K562 (cell line): Measurements from ENCODE around the gene SCNN1B. TPM values are rescaled to one million over a fixed set of nuclear protein-coding genes. Genes with fewer than 3 reads are reported as not detected.

ENCODE experiments used
- ATAC-seq: fragments of 200-7000 bp; cut with Tn5 transposase; 3 replicates; pipeline ENCODE4 v1.9.1; 2020; ENCODE audit warnings: moderate library complexity
- BruUV-seq: library from RNA; stranded (reverse); fragments of 400-500 nt; replicated peaks from 2 replicates; lab custom pipeline; 2021; lab: Mats Ljungman, UMichigan
- CTCF ChIA-PET: fragments of 300-600 bp; formaldehyde crosslinking; extraction: SDS; loops from one replicate; lab custom pipeline; 2021; ENCODE audit warnings: low intra/inter-chr PET ratio; lab: Yijun Ruan, JAX
- POLR2A ChIA-PET: fragments of 300-600, 350-650 bp; sonication (Branson Sonifier 250); formaldehyde crosslinking; extraction: SDS; loops from one replicate; lab custom pipeline; 2021; ENCODE audit warnings: antibody characterized with exemption, inconsistent platforms; lab: Yijun Ruan, JAX
- DNase-seq, 4 experiments: peaks; one replicate each; pipeline versions ENCODE4 v3.0.0 to v3.0.0-alpha.2; 2011 to 2018; ENCODE audit warnings: low spot score in 3 of 4, mixed read lengths in 3 of 4; ENCODE audit errors: extremely low read depth in 1 of 4
- FAIRE-seq: peaks from 2 replicates; lab custom pipeline; 2011; peaks lifted over from hg19 to GRCh38; lab: Jason Lieb, UNC
- H2AFZ ChIP-seq: 2 replicates; pipeline ENCODE4 v1.6.0; 2011; ENCODE audit warnings: low read depth, low read length, control low read depth, inconsistent platforms
- H3K27ac ChIP-seq: fragments of 200-600 bp; 3 replicates; pipeline ENCODE4 v1.8.0; 2011; ENCODE audit warnings: low read depth, mild to moderate bottlenecking, control low read depth, inconsistent platforms, low read length, moderate library complexity, mixed read lengths; ENCODE audit errors: extremely low read depth
- H3K27me3 ChIP-seq, 2 experiments: fragments of 300-600 bp in 1 of 2; 2 replicates in 1 of 2; 3 replicates in 1 of 2; pipeline versions ENCODE4 v1.6.0 to v1.8.0; 2011; ENCODE audit warnings: inconsistent platforms in 2 of 2, low read length in 2 of 2, mild to moderate bottlenecking in 1 of 2, mixed read lengths in 1 of 2, moderate library complexity in 1 of 2; ENCODE audit not compliant: control insufficient read depth in 2 of 2, insufficient read depth in 2 of 2
- H3K36me3 ChIP-seq: fragments of 300-600 bp; 3 replicates; pipeline ENCODE4 v1.8.0; 2011; ENCODE audit warnings: mild to moderate bottlenecking, low read length, inconsistent platforms; ENCODE audit not compliant: control insufficient read depth, insufficient read depth
- H3K4me1 ChIP-seq, 2 experiments: fragments of 200-600 bp in 1 of 2; replicated peaks in 1 of 2; 2 replicates in 1 of 2; 3 replicates in 1 of 2; pipeline versions ENCODE4 v1.5.1 to v1.8.0; 2011; ENCODE audit warnings: inconsistent platforms in 2 of 2, low read length in 2 of 2, mild to moderate bottlenecking in 1 of 2, mixed read lengths in 1 of 2, moderate library complexity in 1 of 2; ENCODE audit not compliant: control insufficient read depth in 2 of 2, insufficient read depth in 2 of 2
- H3K4me2 ChIP-seq: 2 replicates; pipeline ENCODE4 v1.6.1; 2011; ENCODE audit warnings: low read length, control low read depth, inconsistent platforms, mixed read lengths; ENCODE audit not compliant: insufficient read depth
- H3K4me3 ChIP-seq: fragments of 200-600 bp; sonication (generic), shearing (Covaris generic); 2 replicates; pipeline ENCODE4 v1.5.1; 2016; ENCODE audit warnings: control low read depth, inconsistent platforms
- H3K79me2 ChIP-seq: fragments of 200-600 bp; 3 replicates; pipeline ENCODE4 v1.8.0; 2011; ENCODE audit warnings: low read length, inconsistent platforms; ENCODE audit not compliant: control insufficient read depth, insufficient read depth
- H3K9ac ChIP-seq, 2 experiments: 2 replicates each; pipeline versions ENCODE4 v1.6.0 to v1.6.1; 2011; ENCODE audit warnings: low read depth in 2 of 2, low read length in 2 of 2, control low read depth in 1 of 2, inconsistent platforms in 1 of 2, mild to moderate bottlenecking in 1 of 2, mixed read lengths in 1 of 2; ENCODE audit not compliant: insufficient read depth in 1 of 2
- H3K9me1 ChIP-seq: one replicate; pipeline ENCODE4 v1.6.0; 2011; ENCODE audit warnings: inconsistent platforms, mild to moderate bottlenecking, low read length, moderate library complexity; ENCODE audit not compliant: control insufficient read depth, insufficient read depth
- H3K9me3 ChIP-seq: replicated peaks from 2 replicates; pipeline ENCODE4 v1.5.1; 2011; ENCODE audit warnings: low read depth, low read length, inconsistent platforms; ENCODE audit not compliant: control insufficient read depth, insufficient read depth
- H4K20me1 ChIP-seq: replicated peaks from 2 replicates; pipeline ENCODE4 v1.6.1; 2011; ENCODE audit warnings: low read length, inconsistent platforms, mixed read lengths; ENCODE audit not compliant: control insufficient read depth, insufficient read depth
- ZNF354B ChIP-seq: fragments of 250-450 bp; sonication (Bioruptor Pico); IDR thresholded peaks from 2 replicates; pipeline ENCODE4 v1.4.0; 2020
- ZNF507 ChIP-seq: conservative IDR thresholded peaks from 2 replicates; pipeline ENCODE4 v1.6.1; 2017; ENCODE audit warnings: missing genetic modification characterization, missing compliant biosample characterization
- in situ Hi-C: fragments of 300-500 bp; cut with MboI; formaldehyde crosslinking; loops from 4 replicates; pipeline ENCODE4 v1.15.0; 2018; ENCODE audit warnings: inconsistent platforms, mixed read lengths
- intact Hi-C: fragments of 100-400 bp; cut with micrococcal nuclease; formaldehyde crosslinking; loops from 2 replicates; pipeline ENCODE4 v1.14.2; 2022
- polyA plus RNA-seq, 8 experiments: library from polyadenylated mRNA; depleted of rRNA in 4 of 8; stranded (reverse) in 5 of 8; unstranded in 3 of 8; fragments of >200 nt; fragmentation: Nextera tagmentation in 2 of 8; fragmentation: Illumina TruSeq in 1 of 8; extraction: Ambion mirVana in 2 of 8; extraction: Trizol in 1 of 8; gene quantifications; 2 replicates each; pipeline versions ENCODE4 v1.2.1 to v1.2.3, GENCODE V29; 2011 to 2014; ENCODE audit warnings: inconsistent platforms in 1 of 8, missing spikeins in 1 of 8
- total RNA-seq, 7 experiments: library from RNA; depleted of rRNA in 6 of 7; stranded (reverse); fragments of >200 nt in 6 of 7; fragmentation: Illumina TruSeq in 2 of 7; extraction: Trizol in 2 of 7; gene quantifications; 2 replicates each; pipeline versions ENCODE4 v1.2.1 to v1.2.3, GENCODE V29; 2011 to 2021; ENCODE audit warnings: low replicate concordance in 1 of 7
- TF ChIP-seq, protein P1 (sequence below): sonication (generic); formaldehyde crosslinking; IDR thresholded peaks from 2 replicates; pipeline ENCODE4 v1.8.1; 2023; ENCODE audit warnings: mild to moderate bottlenecking, missing genetic modification reagents

SCNN1B gene
- total and polyA plus RNA-seq, 9 of the 15 experiments (the other 6 are each of a cell fraction or from before 2014, with no cell fraction given), result not detected

DNA sequence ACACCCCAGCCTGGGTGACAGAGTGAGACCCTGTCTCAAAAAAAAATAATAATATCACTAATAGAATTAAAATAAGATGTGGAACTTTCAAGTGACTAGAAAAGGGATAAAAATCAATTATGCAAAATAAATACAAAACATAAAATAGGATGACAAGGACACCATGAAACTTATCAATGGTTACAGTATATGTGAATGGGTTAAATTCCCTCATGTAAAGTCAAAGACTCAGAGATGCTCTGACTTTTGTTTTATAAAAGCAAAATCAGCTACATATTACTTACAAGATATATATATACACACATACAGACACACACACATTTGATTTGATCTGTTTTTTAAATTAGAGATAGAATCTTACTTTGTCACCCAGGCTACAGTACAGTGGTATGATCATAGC, 33.5 kb upstream of the SCNN1B start:
- no peak overlapping the region for H3K4me3 ChIP-seq
- no peaks in the 10 kb centered on the region for H3K9me3 ChIP-seq
- H4K20me1 ChIP-seq, result no peaks in the 10 kb centered on the region
- ChIA-PET POLR2A (no interaction called here), CTCF (no interaction called here)
- intact Hi-C loops (no loop called here), in situ Hi-C loops (no loop called here)
- ATAC-seq (no peak), FAIRE-seq (no peak)
- no peak overlapping the region for H3K27ac ChIP-seq
- H3K79me2 ChIP-seq, result no peaks in the 10 kb centered on the region
- no peak overlapping the region for H3K4me2 ChIP-seq
- no TSS peak for BruUV-seq
- H3K36me3 ChIP-seq, result no peaks in the 10 kb centered on the region
- H3K9ac ChIP-seq, result no peak overlapping the region
- TF ChIP-seq ZNF354B (CRISPR knock-in tag) (peak; percentile 74), ZNF507 (tag) (peak; percentile 96)
- TF ChIP-seq, protein P1, sequence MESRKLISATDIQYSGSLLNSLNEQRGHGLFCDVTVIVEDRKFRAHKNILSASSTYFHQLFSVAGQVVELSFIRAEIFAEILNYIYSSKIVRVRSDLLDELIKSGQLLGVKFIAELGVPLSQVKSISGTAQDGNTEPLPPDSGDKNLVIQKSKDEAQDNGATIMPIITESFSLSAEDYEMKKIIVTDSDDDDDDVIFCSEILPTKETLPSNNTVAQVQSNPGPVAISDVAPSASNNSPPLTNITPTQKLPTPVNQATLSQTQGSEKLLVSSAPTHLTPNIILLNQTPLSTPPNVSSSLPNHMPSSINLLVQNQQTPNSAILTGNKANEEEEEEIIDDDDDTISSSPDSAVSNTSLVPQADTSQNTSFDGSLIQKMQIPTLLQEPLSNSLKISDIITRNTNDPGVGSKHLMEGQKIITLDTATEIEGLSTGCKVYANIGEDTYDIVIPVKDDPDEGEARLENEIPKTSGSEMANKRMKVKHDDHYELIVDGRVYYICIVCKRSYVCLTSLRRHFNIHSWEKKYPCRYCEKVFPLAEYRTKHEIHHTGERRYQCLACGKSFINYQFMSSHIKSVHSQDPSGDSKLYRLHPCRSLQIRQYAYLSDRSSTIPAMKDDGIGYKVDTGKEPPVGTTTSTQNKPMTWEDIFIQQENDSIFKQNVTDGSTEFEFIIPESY, result no peak
- TF ChIP-seq, all 486 proteins: peak for 2
- DNase-seq, result no peak
- Histone ChIP-seq H3K4me1 (no peaks in the 10 kb centered on the region; a peak in 3 of 5 replicates), H3K27me3 (peaks cover 0 to 13% of the 10 kb centered on the region in 2 experiments; a peak in 2 of 5 replicates), H2AFZ (no peak overlapping the region), H3K9me1 (no peaks in the 10 kb centered on the region)
